ENCODE measurements around the gene OVCH1. TPM values are rescaled to one million over a fixed set of nuclear protein-coding genes. Genes with fewer than 3 reads are reported as not detected.

OVCH1 gene
- total RNA-seq, 3 donors from 2014 or later = 0.33 to 0.64 (median 0.44) TPM

- TF ChIP-seq CTCF (IDR thresholded peaks at IDR 0.05) (no peak), POLR2AphosphoS5 (IDR thresholded peaks at IDR 0.05) (no peak), POLR2A (IDR thresholded peaks at IDR 0.05) (no peak)
- no peak overlapping the region for H3K4me3 ChIP-seq
- intact Hi-C loops (cut with DNase I; ENCODE audit: low total_unique reads) = no loop called here
- no peaks in the 10 kb centered on the region for H3K36me3 ChIP-seq
- H3K9me3 ChIP-seq = no peaks in the 10 kb centered on the region
- DNase-seq (ENCODE audit: low spot score in 2 of 2) = no peak
- no peaks in the 10 kb centered on the region for H3K27me3 ChIP-seq
- H3K4me1 ChIP-seq = no peaks in the 10 kb centered on the region
- no peak overlapping the region for H3K27ac ChIP-seq
Observed at GRCh38 chr12:29425722-29426121, 71.8 kb downstream of the OVCH1 start.

- no peaks in the 10 kb centered on the region for H3K9me3 ChIP-seq
- intact Hi-C loops (cut with DNase I; ENCODE audit: low total_unique reads) = no loop called here
- H3K27me3 ChIP-seq = no peaks in the 10 kb centered on the region
Observed at GRCh38 chr12:29416748-29417147, 80.7 kb downstream of the OVCH1 start.

GRCh38 chr12:29415111-29415510, 82.4 kb downstream of the OVCH1 start:
- Histone ChIP-seq H3K27ac (no peak overlapping the region), H3K27me3 (no peaks in the 10 kb centered on the region), H3K4me1 (no peaks in the 10 kb centered on the region), H3K36me3 (no peaks in the 10 kb centered on the region), H3K9me3 (no peaks in the 10 kb centered on the region), H3K4me3 (no peak overlapping the region)
- TF ChIP-seq POLR2AphosphoS5 (IDR thresholded peaks at IDR 0.05) = no peak
- TF ChIP-seq POLR2A (IDR thresholded peaks at IDR 0.05) = no peak
- TF ChIP-seq CTCF (IDR thresholded peaks at IDR 0.05) = no peak
- intact Hi-C loops (cut with DNase I; ENCODE audit: low total_unique reads) = no loop called here
- DNase-seq (ENCODE audit: low spot score in 2 of 2) = no peak

More at GRCh38 chr12:29416748-29417147, 80.7 kb downstream of the OVCH1 start:
- no peak for DNase-seq (ENCODE audit: low spot score in 2 of 2)
- Histone ChIP-seq H3K4me3 (no peak overlapping the region), H3K27ac (no peak overlapping the region), H3K4me1 (no peaks in the 10 kb centered on the region), H3K36me3 (no peaks in the 10 kb centered on the region)
- TF ChIP-seq POLR2AphosphoS5 (IDR thresholded peaks at IDR 0.05) (no peak), POLR2A (IDR thresholded peaks at IDR 0.05) (no peak), CTCF (IDR thresholded peaks at IDR 0.05) (no peak)

- no peaks in the 10 kb centered on the region for H3K4me1 ChIP-seq
- TF ChIP-seq POLR2AphosphoS5 (IDR thresholded peaks at IDR 0.05) (no peak), POLR2A (IDR thresholded peaks at IDR 0.05) (no peak), CTCF (IDR thresholded peaks at IDR 0.05) (no peak)
Observed at GRCh38 chr12:29414368-29414767, 83.1 kb downstream of the OVCH1 start.

GRCh38 chr12:29405561-29405960, 91.9 kb downstream of the OVCH1 start:
- no peak for TF ChIP-seq POLR2A (IDR thresholded peaks at IDR 0.05)
- TF ChIP-seq POLR2AphosphoS5 (IDR thresholded peaks at IDR 0.05) = no peak
- TF ChIP-seq CTCF (IDR thresholded peaks at IDR 0.05) = no peak
- Histone ChIP-seq H3K4me1 (no peaks in the 10 kb centered on the region), H3K27me3 (no peaks in the 10 kb centered on the region), H3K27ac (no peak overlapping the region), H3K36me3 (no peaks in the 10 kb centered on the region), H3K4me3 (no peak overlapping the region), H3K9me3 (no peaks in the 10 kb centered on the region)
- intact Hi-C loops (cut with DNase I; ENCODE audit: low total_unique reads) = no loop called here
- DNase-seq (ENCODE audit: low spot score in 2 of 2) = no peak

More at GRCh38 chr12:29414368-29414767, 83.1 kb downstream of the OVCH1 start:
- Histone ChIP-seq H3K9me3 (no peaks in the 10 kb centered on the region), H3K4me3 (no peak overlapping the region), H3K27ac (no peak overlapping the region), H3K27me3 (no peaks in the 10 kb centered on the region), H3K36me3 (no peaks in the 10 kb centered on the region)
- intact Hi-C loops (cut with DNase I; ENCODE audit: low total_unique reads) = no loop called here
- no peak for DNase-seq (ENCODE audit: low spot score in 2 of 2)
